ENCODE data around the gene SPATA17. TPM values are rescaled to one million over a fixed set of nuclear protein-coding genes. Genes with fewer than 3 reads are reported as not detected.

The SPATA17 gene
- total RNA-seq, 1 donor from 2014 or later, result 0.40 TPM

DNA sequence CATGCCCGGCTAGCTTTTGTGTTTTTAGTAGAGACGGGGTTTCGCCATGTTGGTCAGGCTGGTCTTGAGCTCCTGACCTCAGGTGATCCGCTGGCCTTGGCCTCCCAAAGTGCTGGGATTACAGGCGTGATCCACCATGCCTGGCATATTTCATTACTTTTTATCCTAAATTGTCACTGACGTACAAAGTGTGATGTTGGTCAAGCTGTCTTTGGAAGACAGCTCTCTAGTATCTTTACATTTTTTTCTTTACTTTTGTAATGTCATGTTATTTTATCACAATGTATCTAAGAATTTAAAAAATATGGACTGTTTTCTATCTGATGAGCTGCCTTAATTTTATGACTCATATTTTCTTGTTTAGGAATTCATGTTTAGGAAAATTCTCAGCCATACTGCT lies 72.2 kb downstream of the SPATA17 start:
- no peaks in the 10 kb centered on the region for H3K27me3 Mint-ChIP-seq (ENCODE audit: unreplicated experiment)
- no peaks in the 10 kb centered on the region for H3K36me3 Mint-ChIP-seq (ENCODE audit: unreplicated experiment)
- H3K27ac Mint-ChIP-seq (ENCODE audit: unreplicated experiment), result no peak overlapping the region
- TF ChIP-seq, protein P1, sequence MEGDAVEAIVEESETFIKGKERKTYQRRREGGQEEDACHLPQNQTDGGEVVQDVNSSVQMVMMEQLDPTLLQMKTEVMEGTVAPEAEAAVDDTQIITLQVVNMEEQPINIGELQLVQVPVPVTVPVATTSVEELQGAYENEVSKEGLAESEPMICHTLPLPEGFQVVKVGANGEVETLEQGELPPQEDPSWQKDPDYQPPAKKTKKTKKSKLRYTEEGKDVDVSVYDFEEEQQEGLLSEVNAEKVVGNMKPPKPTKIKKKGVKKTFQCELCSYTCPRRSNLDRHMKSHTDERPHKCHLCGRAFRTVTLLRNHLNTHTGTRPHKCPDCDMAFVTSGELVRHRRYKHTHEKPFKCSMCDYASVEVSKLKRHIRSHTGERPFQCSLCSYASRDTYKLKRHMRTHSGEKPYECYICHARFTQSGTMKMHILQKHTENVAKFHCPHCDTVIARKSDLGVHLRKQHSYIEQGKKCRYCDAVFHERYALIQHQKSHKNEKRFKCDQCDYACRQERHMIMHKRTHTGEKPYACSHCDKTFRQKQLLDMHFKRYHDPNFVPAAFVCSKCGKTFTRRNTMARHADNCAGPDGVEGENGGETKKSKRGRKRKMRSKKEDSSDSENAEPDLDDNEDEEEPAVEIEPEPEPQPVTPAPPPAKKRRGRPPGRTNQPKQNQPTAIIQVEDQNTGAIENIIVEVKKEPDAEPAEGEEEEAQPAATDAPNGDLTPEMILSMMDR (IDR thresholded peaks at IDR 0.05), result no peak
- no peak overlapping the region for H3K4me3 Mint-ChIP-seq (ENCODE audit: unreplicated experiment)
- H3K9me3 Mint-ChIP-seq (ENCODE audit: unreplicated experiment), result peaks cover 3% of the 10 kb centered on the region
- H3K4me1 Mint-ChIP-seq (ENCODE audit: unreplicated experiment), result no peaks in the 10 kb centered on the region
- DNase-seq (ENCODE audit: extremely low spot score, unreplicated experiment), result no peak

DNA sequence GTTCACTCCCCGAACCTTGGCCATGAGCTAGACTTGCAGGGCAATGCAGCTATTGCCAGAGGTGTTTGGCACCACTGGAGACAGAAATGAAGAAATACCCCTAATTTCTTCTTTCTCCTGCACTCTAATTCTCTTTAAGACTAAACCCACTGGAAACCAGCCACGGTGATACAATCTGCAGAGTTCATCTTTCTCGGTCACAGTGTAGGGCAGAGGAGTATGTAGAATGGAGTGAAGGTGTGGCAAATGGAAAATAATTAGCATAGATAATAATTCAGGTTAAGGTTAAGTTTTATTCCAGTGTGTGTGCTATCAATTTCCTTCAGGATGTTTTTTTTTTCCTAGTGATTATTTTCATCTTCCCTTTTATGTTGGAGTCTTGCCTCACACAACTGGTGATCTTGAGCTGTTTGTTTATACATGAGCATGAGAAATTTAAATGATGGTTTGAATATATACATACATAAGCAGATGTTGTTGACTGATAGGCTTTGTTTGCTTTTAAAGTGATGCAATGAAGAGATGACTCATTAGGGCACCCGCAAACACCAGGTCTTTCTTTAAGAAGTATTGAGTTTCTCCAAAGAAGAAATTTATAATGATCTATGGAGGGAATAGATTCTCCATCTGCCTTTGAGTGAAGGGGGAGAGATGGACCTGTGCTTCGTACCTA lies 81.9 kb downstream of the SPATA17 start:
- Mint-ChIP-seq H3K9me3 (ENCODE audit: unreplicated experiment) (peaks cover 4% of the 10 kb centered on the region), H3K4me3 (ENCODE audit: unreplicated experiment) (no peak overlapping the region), H3K4me1 (ENCODE audit: unreplicated experiment) (no peaks in the 10 kb centered on the region), H3K36me3 (ENCODE audit: unreplicated experiment) (no peaks in the 10 kb centered on the region), H3K27ac (ENCODE audit: unreplicated experiment) (no peak overlapping the region), H3K27me3 (ENCODE audit: unreplicated experiment) (peaks cover 2% of the 10 kb centered on the region)
- TF ChIP-seq, protein P1 (IDR thresholded peaks at IDR 0.05), result no peak
- no peak for DNase-seq (ENCODE audit: extremely low spot score, unreplicated experiment)

DNA sequence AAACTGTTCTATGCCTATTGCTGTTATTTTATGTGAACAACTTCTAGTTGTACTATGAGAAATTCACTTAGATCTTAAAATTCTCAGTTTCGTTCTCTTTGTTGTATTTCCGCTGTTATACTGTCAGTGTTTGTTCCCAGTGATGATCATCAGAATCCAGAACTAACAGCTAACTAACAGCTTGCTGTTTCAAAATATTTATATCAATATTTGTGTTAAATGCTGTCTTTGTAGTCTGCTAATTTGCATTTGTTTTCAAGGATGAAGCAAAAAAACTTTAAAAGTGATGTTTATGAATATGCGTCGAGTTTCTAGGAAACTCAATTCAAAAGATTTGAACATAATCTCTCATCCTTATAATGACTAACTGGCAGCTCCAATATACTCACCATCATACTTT lies 84.5 kb downstream of the SPATA17 start:
- Mint-ChIP-seq H3K9me3 (ENCODE audit: unreplicated experiment) (peaks cover 4% of the 10 kb centered on the region), H3K36me3 (ENCODE audit: unreplicated experiment) (no peaks in the 10 kb centered on the region), H3K27me3 (ENCODE audit: unreplicated experiment) (peaks cover 2% of the 10 kb centered on the region), H3K27ac (ENCODE audit: unreplicated experiment) (no peak overlapping the region), H3K4me1 (ENCODE audit: unreplicated experiment) (no peaks in the 10 kb centered on the region), H3K4me3 (ENCODE audit: unreplicated experiment) (no peak overlapping the region)
- DNase-seq (ENCODE audit: extremely low spot score, unreplicated experiment), result no peak
- TF ChIP-seq, protein P1 (IDR thresholded peaks at IDR 0.05), result no peak

DNA sequence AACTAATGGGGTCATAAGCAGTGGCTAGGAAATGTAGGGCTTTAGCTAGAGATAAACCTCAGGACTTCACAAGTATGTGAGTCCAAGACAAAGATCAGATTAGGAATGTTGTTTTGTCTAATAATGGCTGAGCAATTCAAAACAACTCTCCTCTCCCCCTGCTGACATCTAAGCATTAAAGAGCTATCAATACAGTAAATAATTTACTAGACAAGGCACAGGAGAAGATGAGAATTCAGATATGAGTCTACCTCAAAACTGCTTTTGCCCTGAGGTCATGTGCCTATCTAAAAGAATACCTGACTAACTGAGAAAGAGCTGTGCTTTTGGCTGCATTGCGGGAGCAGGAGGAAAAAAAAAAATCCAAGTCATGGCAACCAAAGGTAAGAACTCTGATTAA lies 86.8 kb downstream of the SPATA17 start:
- Mint-ChIP-seq H3K4me1 (ENCODE audit: unreplicated experiment) (no peaks in the 10 kb centered on the region), H3K36me3 (ENCODE audit: unreplicated experiment) (no peaks in the 10 kb centered on the region), H3K9me3 (ENCODE audit: unreplicated experiment) (peaks cover 4% of the 10 kb centered on the region), H3K27ac (ENCODE audit: unreplicated experiment) (no peak overlapping the region), H3K4me3 (ENCODE audit: unreplicated experiment) (no peak overlapping the region), H3K27me3 (ENCODE audit: unreplicated experiment) (peaks cover 2% of the 10 kb centered on the region)
- TF ChIP-seq, protein P1 (IDR thresholded peaks at IDR 0.05), result no peak
- DNase-seq (ENCODE audit: extremely low spot score, unreplicated experiment), result no peak

DNA sequence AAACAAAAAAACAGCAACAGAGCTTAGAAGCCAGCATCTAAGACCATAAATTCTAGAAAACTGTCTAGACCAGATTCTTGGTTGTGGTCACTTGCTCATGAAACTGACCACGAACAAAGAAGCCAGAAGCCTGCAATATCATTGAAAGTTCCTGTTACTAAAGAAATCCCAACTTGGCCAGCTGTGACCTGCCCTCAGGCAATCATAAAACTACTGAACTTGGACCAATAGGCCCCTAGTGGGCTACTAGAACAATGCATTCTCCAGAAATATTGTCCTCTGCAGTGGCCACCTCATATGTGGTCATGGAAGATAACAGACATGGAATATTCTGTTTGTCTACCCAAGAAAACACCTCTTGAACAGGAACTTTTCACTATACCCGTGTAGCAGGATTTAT lies 87.7 kb downstream of the SPATA17 start:
- no peak for DNase-seq (ENCODE audit: extremely low spot score, unreplicated experiment)

More for the DNA sequence above, 87.7 kb downstream of the SPATA17 start:
- TF ChIP-seq, protein P1 (IDR thresholded peaks at IDR 0.05), result no peak
- Mint-ChIP-seq H3K4me3 (ENCODE audit: unreplicated experiment) (no peak overlapping the region), H3K36me3 (ENCODE audit: unreplicated experiment) (no peaks in the 10 kb centered on the region), H3K27me3 (ENCODE audit: unreplicated experiment) (peaks cover 2% of the 10 kb centered on the region), H3K9me3 (ENCODE audit: unreplicated experiment) (peaks cover under 1% of the 10 kb centered on the region), H3K27ac (ENCODE audit: unreplicated experiment) (no peak overlapping the region), H3K4me1 (ENCODE audit: unreplicated experiment) (no peaks in the 10 kb centered on the region)

Data from osteocyte (in vitro differentiated cells).